Iris pigment epithelial cell (primary cell): ENCODE results near the gene OLR1.

Experiments
- DNase-seq: peaks from one replicate; pipeline ENCODE4 v3.0.0-alpha.2; 2011; ENCODE audit warnings: low read depth

The OLR1 gene

GRCh38 chr12:10153271-10154144 is 18.4 kb downstream of the OLR1 start:
- DNase-seq: peak; percentile 75

DNA sequence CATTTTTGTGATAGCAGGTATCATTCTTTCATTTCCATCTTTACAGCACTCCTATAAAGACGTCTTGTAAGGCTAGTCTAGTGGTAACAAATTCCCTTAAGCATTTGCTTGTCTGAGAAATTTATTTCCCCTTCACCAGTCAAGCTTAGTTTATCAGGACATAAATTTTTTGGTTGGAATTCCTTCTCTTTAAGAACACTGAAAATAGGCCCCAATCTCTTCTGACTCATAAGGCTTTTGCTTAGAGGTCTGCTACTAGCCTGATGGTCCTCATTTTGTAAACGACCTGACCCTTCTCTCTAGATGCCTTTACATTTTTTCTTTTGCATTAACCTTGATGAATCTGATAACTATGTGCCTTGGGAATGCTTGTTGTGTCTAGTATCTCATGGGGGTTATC is 20.3 kb downstream of the OLR1 start:
- DNase-seq: peak; percentile 15

- DNase-seq: no peak
Observed at GRCh38 chr12:10147714-10148403, 24.1 kb downstream of the OLR1 start.

DNA sequence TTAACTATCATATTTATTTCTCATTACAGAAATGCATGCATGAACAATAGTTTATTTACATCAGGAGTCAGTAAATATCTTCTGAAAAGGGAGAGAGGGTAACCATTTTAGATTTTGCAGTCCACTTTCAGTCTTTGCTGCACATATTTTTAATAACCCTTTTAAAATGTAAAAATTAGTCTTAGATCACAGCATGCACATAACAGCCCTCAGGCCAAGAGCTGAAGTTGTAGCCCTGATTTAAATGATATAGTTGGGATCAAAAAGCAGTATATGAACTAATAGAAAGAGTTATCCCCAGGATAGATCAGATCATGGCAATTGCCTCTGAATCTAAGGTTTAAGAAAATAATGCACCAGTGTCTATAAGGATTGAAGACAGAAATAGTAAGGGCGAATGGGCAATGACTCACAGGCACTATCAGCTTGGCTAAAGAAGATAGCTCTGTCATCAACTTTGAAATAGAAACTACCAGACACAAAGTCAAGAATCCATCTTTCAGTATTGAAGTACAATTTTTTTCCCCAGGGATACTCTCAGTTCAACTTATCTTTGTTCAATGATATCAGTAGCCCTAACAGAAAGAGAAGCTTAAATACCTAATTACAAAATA is 28.8 kb downstream of the OLR1 start:
- peak; percentile 54 for DNase-seq

GRCh38 chr12:10140001-10140400 is 31.9 kb downstream of the OLR1 start:
- DNase-seq: peak; percentile 64

GRCh38 chr12:10136637-10137205 is 35.2 kb downstream of the OLR1 start:
- DNase-seq: no peak

- DNase-seq: no peak
Observed at GRCh38 chr12:10135126-10135525, 36.8 kb downstream of the OLR1 start.

DNA sequence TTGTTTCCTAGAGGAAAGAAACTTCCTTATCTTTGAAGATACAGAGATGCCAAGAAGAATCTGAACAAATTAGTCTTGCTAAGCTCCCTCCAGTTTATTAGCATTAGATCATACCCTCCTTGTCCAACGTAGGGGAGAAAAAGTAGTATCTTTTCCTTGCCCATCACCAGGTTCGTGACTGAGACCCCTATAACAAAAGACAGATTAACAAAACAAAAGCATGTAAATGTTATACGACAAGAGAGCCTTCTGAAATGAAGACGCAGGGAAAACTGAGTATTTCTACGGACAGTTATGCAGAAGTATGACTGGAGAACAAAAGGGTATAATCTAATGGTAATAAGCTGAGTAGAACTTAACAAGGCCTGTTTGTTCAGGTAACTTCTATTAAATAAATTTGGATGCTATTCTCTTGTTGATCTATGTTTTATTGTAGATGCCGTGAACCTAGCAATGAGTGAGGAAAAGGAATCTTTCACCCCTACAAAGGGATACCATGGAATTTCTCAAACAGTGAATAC is 39.0 kb downstream of the OLR1 start:
- no peak for DNase-seq

DNA sequence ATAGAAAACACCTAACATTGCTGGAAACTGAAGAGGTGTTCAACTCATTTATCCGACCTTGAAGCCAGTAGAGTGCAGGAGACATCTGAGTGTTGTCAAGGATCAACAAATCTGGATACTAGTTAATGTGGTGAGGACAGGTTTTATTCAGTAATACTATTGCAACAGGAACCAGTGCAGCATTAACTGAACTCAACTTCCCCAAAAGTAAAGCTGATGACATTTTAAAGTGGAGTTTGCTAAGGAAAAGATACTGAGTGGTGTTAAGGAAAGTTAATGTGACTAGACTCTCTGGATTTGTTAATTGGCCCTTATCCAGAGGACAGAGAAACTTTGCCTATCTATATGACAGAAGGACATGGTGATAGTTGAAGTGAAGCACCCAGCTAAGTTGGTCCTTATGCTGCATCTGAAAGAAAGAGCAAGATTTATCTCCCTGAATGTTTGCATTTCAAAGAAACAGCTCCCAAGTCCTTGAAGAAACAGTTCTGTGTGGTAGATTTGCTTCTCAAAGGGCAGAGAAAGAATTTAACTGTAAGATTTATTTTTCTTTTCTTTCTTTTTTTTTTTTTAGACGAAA is 40.7 kb downstream of the OLR1 start:
- no peak for DNase-seq

- DNase-seq: no peak
Observed at GRCh38 chr12:10130042-10130441, 41.9 kb downstream of the OLR1 start, which contains the start of gene CLEC7A. TSS of gene CLEC7A (minus strand) at chr12:10130199. CDS start at chr12:10130082, 117 bp downstream.

GRCh38 chr12:10128687-10129086 is 43.2 kb downstream of the OLR1 start:
- DNase-seq: peak; percentile 4

- no peak for DNase-seq
Observed at GRCh38 chr12:10126413-10126812, 45.5 kb downstream of the OLR1 start.

- no peak for DNase-seq
Observed at GRCh38 chr12:10122689-10123088, 49.2 kb downstream of the OLR1 start.

DNA sequence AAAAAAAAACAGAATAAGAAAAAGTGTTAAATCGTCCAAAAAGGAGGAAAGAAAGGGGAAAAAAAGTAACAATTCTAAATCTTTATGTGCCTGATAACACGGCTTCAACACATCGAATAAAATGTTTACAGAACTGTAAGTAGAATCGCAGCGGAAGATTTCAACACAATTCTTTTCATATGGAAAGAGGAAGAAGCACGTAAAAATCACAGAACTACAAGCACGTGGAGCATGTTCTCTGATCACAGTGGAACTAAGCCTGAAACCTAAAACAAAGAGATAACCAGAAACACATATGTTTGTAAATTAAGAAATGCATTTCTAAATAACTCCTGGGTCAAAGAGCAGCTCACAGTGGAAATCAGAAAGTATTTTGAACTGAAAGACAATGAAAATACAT is 50.7 kb downstream of the OLR1 start:
- DNase-seq: no peak

DNA sequence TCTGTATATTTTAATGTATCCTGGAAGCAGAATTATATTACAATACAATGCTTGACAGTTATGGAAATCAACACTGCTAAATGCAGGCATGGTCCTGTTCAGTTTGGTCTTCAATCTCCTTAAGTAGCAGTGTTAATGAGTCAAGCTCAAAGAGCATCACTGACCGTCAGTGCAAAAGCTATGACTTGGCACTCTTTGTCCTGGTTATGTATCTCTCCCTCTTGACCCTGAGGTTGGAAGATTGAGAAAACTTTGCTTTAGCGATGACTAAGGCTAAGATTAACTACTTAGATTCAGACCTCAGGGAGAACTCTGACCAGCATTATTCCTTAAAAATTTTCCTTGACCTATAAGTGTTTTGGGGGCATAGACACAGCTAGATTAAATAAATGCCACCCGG is 52.9 kb downstream of the OLR1 start:
- DNase-seq: peak; percentile 79

DNA sequence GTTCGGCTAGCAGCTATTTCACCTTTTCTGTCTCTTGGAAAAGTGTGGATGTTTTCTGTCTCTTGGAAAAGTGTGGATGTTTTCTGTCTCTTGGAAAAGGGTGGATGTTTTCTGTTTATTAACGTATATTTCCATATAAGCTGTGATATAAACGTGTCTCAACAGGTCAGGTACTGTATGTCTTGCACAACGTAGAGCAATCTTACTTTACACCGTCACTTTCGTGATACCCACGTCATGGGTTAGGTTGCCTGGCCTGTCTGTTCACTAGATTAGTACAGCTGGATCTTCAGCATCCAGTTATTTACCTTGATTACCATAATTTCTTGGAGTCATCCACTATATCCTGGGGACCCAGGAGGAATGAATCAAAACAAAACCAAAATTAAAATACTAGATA is 56.0 kb downstream of the OLR1 start:
- DNase-seq: no peak

DNA sequence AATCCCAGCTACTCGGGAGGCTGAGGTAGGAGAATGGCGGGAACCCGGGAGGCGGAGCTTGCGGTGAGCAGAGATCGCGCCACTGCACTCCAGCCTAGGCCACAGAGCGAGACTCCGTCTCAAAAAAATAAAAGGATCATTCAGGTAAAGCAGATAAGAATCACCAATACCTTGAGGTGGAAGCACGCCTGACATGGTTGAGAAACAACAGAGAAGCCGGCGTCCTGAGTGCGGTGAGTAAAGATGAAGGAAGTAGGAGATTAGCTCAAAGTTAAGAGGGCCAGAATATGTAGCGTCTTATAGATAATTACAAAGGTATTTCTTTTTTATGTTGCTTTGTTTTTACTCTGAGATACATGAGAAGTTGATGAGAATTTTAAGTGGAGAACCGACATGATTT is 56.6 kb downstream of the OLR1 start:
- no peak for DNase-seq

DNA sequence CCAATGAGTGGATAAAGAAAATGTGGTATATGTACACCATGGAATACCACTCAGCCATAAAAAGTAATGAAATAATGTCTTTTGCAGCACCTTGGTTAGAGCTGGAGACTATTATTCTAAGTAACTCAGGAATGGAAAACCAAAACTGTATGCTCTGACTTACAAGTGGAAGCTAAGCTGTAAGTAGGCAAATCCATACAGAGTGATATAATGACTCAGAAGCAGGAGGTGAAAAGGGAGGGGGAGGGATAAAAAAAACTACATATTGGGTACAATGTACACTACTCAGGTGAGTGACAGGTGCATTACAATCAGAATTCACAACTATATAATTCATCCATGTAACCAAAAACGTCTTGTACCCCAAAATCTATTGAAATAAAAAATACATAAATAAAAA is 58.0 kb downstream of the OLR1 start:
- no peak for DNase-seq

GRCh38 chr12:10113075-10113474 is 58.9 kb downstream of the OLR1 start:
- peak; percentile 43 for DNase-seq

- no peak for DNase-seq
Observed at GRCh38 chr12:10111451-10111850, 60.5 kb downstream of the OLR1 start.

- DNase-seq: no peak
Observed at GRCh38 chr12:10110256-10110844, 61.6 kb downstream of the OLR1 start.
